ENCODE data around the gene DAND5. TPM values are rescaled to one million over a fixed set of nuclear protein-coding genes. Genes with fewer than 3 reads are reported as not detected.

Gene DAND5
- total and polyA plus RNA-seq, 2 of the 13 experiments (the other 11 are each of a cell fraction or from before 2014, with no cell fraction given), result 0.04 TPM; not detected in 1

GRCh38 chr19:12965017-12965811 lies 4.2 kb upstream of the DAND5 start (continued):
- no peak for TF ChIP-seq MYNN (CRISPR knock-in tag; IDR thresholded peaks at IDR 0.05; ENCODE audit: low read depth)
- TF ChIP-seq ZNF558 (CRISPR knock-in tag; IDR thresholded peaks at IDR 0.05; ENCODE audit: borderline replicate concordance), result 0 out of 2 replicates have a peak, but pooled peaks have one; percentile 72
- TF ChIP-seq SOX6 (IDR thresholded peaks at IDR 0.05), result no peak
- peak; percentile 32 for TF ChIP-seq SOX6 (CRISPR knock-in tag; IDR thresholded peaks at IDR 0.05)
- peak; percentile 89 for TF ChIP-seq RAD21 (CRISPR knock-in tag; IDR thresholded peaks at IDR 0.05)
- peak; percentile 46; the same call in 1 of the 2 replicates for TF ChIP-seq PHF8 (CRISPR knock-in tag; IDR thresholded peaks at IDR 0.05)
- TF ChIP-seq ZNF17 (CRISPR knock-in tag; IDR thresholded peaks at IDR 0.05), result no peak
- no peak for TF ChIP-seq ZMAT5 (CRISPR knock-in tag; IDR thresholded peaks at IDR 0.05; ENCODE audit: borderline replicate concordance, low read depth)
- TF ChIP-seq TAF1 (CRISPR knock-in tag; IDR thresholded peaks at IDR 0.05), result peak; percentile 33; the same call in 1 of the 2 replicates
- TF ChIP-seq ZNF878 (CRISPR knock-in tag; IDR thresholded peaks at IDR 0.05), result 0 out of 2 replicates have a peak, but pooled peaks have one; percentile 34
- TF ChIP-seq ZNF451 (CRISPR knock-in tag; IDR thresholded peaks at IDR 0.05), result peak; percentile 71; the same call in 1 of the 2 replicates
- TF ChIP-seq DZIP1 (CRISPR knock-in tag; IDR thresholded peaks at IDR 0.05), result no peak
- no peak for TF ChIP-seq ZNF639 (CRISPR knock-in tag; conservative IDR thresholded peaks at IDR 0.05)
- TF ChIP-seq HMGXB4 (CRISPR knock-in tag; IDR thresholded peaks at IDR 0.05; ENCODE audit: borderline replicate concordance in 1 of 2, low read depth in 1 of 2), result peak; percentile 97 to 98
- TF ChIP-seq ZBTB38 (CRISPR knock-in tag; IDR thresholded peaks at IDR 0.05), result peak; percentile 37; the same call in 1 of the 2 replicates
- peak; percentile 70; the same call in 1 of the 2 replicates for TF ChIP-seq ZNF280D (CRISPR knock-in tag; IDR thresholded peaks at IDR 0.05)
- TF ChIP-seq ZNF547 (CRISPR knock-in tag; IDR thresholded peaks at IDR 0.05), result 0 out of 2 replicates have a peak, but pooled peaks have one; percentile 22

Measured in HepG2 (cell line).